CD4-positive, CD25-positive, alpha-beta regulatory T cell (primary cell): ENCODE results near the gene DHRSX. TPM values are rescaled to one million over a fixed set of nuclear protein-coding genes. Genes with fewer than 3 reads are reported as not detected.
"Not testable (repeated sequence)": the region's sequence is repeated elsewhere in the genome, so short reads cannot be mapped to it uniquely, and the experiment has no call there.

Experiments used
- ATAC-seq, 2 donors: fragments of 150-1000 bp; cut with Tn5 transposase; one replicate each; pipeline ENCODE4 v1.10.0; 2021; ENCODE audit warnings: low read depth in 2 of 2, moderate number of reproducible peaks in 2 of 2, moderate library complexity in 1 of 2
- DNase-seq, 3 donors: peaks; one replicate each; pipeline versions ENCODE4 v3.0.0 to v3.0.0-alpha.2; 2012 to 2022; ENCODE audit warnings: mixed read lengths in 1 of 3
- H3K27ac ChIP-seq: one replicate; pipeline ENCODE4 v1.7.0; 2013; ENCODE audit warnings: mild to moderate bottlenecking, low read length; ENCODE audit not compliant: insufficient read depth, poor library complexity, severe bottlenecking
- H3K27me3 ChIP-seq: one replicate; pipeline ENCODE4 v1.7.0; 2013; ENCODE audit warnings: low read length; ENCODE audit not compliant: control insufficient read depth, insufficient read depth
- H3K36me3 ChIP-seq: one replicate; pipeline ENCODE4 v1.7.0; 2013; ENCODE audit warnings: mild to moderate bottlenecking, low read length, moderate library complexity; ENCODE audit not compliant: control insufficient read depth, insufficient read depth
- H3K4me1 ChIP-seq: 2 replicates; pipeline ENCODE4 v1.7.0; 2013; ENCODE audit warnings: mild to moderate bottlenecking, low read length; ENCODE audit not compliant: insufficient read depth, control insufficient read depth, poor library complexity, severe bottlenecking
- H3K4me3 ChIP-seq: one replicate; pipeline ENCODE4 v1.7.0; 2013; ENCODE audit warnings: low read depth, mild to moderate bottlenecking, low read length, moderate library complexity
- H3K9me3 ChIP-seq, 2 experiments: 1 replicate in 1 of 2; 2 replicates in 1 of 2; pipeline ENCODE4 v1.7.0; 2013; ENCODE audit warnings: low read length in 2 of 2, mild to moderate bottlenecking in 1 of 2, moderate library complexity in 1 of 2; ENCODE audit not compliant: control insufficient read depth in 2 of 2
- H3K27ac Mint-ChIP-seq, 3 donors: one replicate each; pipeline ENCODE4 v1.8.0; 2020 to 2022; ENCODE audit warnings: mild to moderate bottlenecking in 3 of 3, mixed read lengths in 3 of 3, moderate library complexity in 2 of 3
- H3K27me3 Mint-ChIP-seq: one replicate; pipeline ENCODE4 v1.8.0; 2022; ENCODE audit warnings: mild to moderate bottlenecking, mixed read lengths
- H3K36me3 Mint-ChIP-seq: one replicate; pipeline ENCODE4 v1.8.0; 2020; ENCODE audit warnings: mixed read lengths
- H3K4me1 Mint-ChIP-seq, 4 donors: one replicate each; pipeline ENCODE4 v1.8.0; 2020 to 2022; ENCODE audit warnings: mixed read lengths in 4 of 4, mild to moderate bottlenecking in 1 of 4
- H3K4me3 Mint-ChIP-seq, 4 donors: one replicate each; pipeline ENCODE4 v1.8.0; 2020 to 2022; ENCODE audit warnings: mild to moderate bottlenecking in 4 of 4, mixed read lengths in 4 of 4, moderate library complexity in 3 of 4
- H3K9me3 Mint-ChIP-seq, 7 donors: one replicate each; pipeline ENCODE4 v1.8.0; 2020 to 2022; ENCODE audit warnings: mixed read lengths in 7 of 7, mild to moderate bottlenecking in 3 of 7, moderate library complexity in 2 of 7
- polyA plus RNA-seq, 4 donors: library from polyadenylated mRNA; unstranded; fragments of 300-500 nt; fragmentation: Illumina TruSeq; gene quantifications; one replicate each; pipeline ENCODE4 v1.2.3, GENCODE V29; 2021
- total RNA-seq: library from RNA; stranded (reverse); gene quantifications from one replicate; pipeline ENCODE4 v1.2.3, GENCODE V29; 2022

The DHRSX gene
- total and polyA plus RNA-seq, 5 donors from 2014 or later = 16.5 to 21.8 (median 18.4) TPM

DNA sequence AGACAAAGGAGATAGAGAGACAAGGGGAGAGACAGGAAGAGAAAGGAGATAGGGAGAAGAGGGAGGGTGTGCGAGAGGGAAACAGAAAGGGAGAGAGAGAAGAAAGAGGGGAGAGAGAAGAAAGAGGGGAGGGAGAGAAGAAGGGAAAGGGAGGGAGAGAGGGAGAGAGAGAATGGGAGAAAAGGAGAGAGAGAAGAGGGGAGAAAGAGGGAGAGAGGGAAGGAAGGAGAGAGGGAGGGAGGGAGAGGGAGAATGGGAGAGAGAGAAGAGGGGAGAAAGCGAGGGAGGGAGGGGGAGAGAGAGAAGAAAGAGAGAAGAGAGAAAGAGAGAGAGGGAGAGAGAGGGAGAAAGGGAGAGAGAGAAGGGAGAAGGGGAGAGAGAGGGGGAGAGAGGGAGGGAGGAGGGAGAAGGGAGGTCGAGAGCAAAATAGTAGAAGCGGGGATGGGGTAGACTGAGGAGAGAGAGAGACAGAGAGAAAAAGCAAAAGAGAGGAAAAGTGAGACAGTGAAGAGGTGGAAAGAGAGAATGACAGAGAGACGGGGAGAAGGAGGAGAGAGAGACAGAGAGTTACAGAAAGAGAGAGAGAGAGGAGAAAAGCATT lies 218.2 kb downstream of the DHRSX start:
- H3K36me3 Mint-ChIP-seq = peaks cover 32% of the 10 kb centered on the region
- no peaks in the 10 kb centered on the region for H3K4me1 ChIP-seq
- DNase-seq (no peak), ATAC-seq (no peak)
- no peak overlapping the region for H3K27ac ChIP-seq
- peaks cover 3 to 10% (median 7%) of the 10 kb centered on the region in 4 donors for H3K4me1 Mint-ChIP-seq
- no peaks in the 10 kb centered on the region for H3K9me3 ChIP-seq
- H3K27ac Mint-ChIP-seq = no peak overlapping the region
- peaks cover 0 to 2% (median 0%) of the 10 kb centered on the region in 7 donors for H3K9me3 Mint-ChIP-seq
- H3K4me3 ChIP-seq = no peak overlapping the region
- no peak overlapping the region for H3K4me3 Mint-ChIP-seq
- H3K27me3 ChIP-seq = no peaks in the 10 kb centered on the region
- no peaks in the 10 kb centered on the region for H3K36me3 ChIP-seq
- H3K27me3 Mint-ChIP-seq = no peaks in the 10 kb centered on the region

DNA sequence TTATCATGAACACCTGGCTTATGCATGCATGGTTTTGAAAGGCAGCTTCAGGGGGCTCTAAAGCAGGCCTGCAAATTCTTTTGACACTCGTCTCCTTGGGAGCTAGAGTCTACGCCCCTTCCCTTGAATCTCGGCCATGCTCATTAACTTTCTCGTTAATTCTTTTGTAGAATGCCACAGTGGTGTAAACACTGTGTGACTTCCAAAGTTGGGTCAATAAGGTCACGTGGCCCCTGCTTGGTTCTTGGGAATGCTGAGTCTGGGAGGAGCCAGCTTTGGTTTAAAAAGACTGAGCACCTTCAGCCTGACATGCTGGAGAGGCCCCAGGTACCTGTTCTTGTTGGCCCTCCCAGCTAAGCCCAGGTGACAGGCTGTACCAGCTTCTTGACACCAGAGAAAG lies 228.4 kb downstream of the DHRSX start:
- peaks cover 24% of the 10 kb centered on the region for H3K36me3 Mint-ChIP-seq
- Histone ChIP-seq H3K9me3 (no peaks in the 10 kb centered on the region), H3K4me1 (no peaks in the 10 kb centered on the region), H3K4me3 (no peak overlapping the region), H3K36me3 (no peaks in the 10 kb centered on the region), H3K27me3 (no peaks in the 10 kb centered on the region), H3K27ac (no peak overlapping the region)
- no peak for ATAC-seq
- H3K4me1 Mint-ChIP-seq = no peaks in the 10 kb centered on the region
- no peaks in the 10 kb centered on the region for H3K27me3 Mint-ChIP-seq
- H3K9me3 Mint-ChIP-seq = peaks cover 0 to 2% (median 0%) of the 10 kb centered on the region in 7 donors
- H3K27ac Mint-ChIP-seq = no peak overlapping the region
- DNase-seq = no peak
- H3K4me3 Mint-ChIP-seq = no peak overlapping the region

- not testable (repeated sequence) for DNase-seq, ATAC-seq, H3K4me3 Mint-ChIP-seq, H3K27me3 ChIP-seq, H3K4me1 Mint-ChIP-seq, H3K27ac ChIP-seq, H3K27me3 Mint-ChIP-seq, H3K4me1 ChIP-seq, H3K9me3 Mint-ChIP-seq, H3K4me3 ChIP-seq, H3K9me3 ChIP-seq, H3K36me3 ChIP-seq
- H3K27ac Mint-ChIP-seq = peak overlapping the region in 1 of 3 donors; percentile 1
- H3K36me3 Mint-ChIP-seq = peaks cover 30% of the 10 kb centered on the region
Measured at GRCh38 chrX:2271595-2271994, 229.2 kb downstream of the DHRSX start.

DNA sequence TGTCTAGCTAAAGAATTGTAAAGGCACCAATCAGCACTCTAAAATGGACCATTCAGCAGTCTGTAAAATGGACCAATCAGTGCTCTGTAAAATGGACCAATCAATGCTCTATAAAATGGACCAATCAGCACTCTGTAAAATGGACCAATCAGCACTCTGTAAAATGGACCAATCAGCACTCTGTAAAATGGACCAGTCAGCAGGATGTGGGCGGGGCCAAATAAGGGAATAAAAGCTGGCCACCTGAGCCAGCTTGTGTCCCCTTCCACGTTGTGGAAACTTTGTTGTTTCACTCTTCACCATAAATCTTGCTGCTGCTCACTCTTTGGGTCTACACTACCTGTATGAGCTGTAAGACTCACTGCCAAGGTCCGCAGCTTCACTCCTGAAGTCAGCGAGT lies 230.0 kb downstream of the DHRSX start:
- not testable (repeated sequence) for H3K4me3 Mint-ChIP-seq, ATAC-seq, H3K27me3 Mint-ChIP-seq, H3K27ac ChIP-seq, H3K36me3 ChIP-seq, H3K4me3 ChIP-seq, H3K4me1 ChIP-seq, H3K9me3 Mint-ChIP-seq, DNase-seq, H3K4me1 Mint-ChIP-seq, H3K27ac Mint-ChIP-seq, H3K9me3 ChIP-seq, H3K27me3 ChIP-seq
- peaks cover 29% of the 10 kb centered on the region for H3K36me3 Mint-ChIP-seq

GRCh38 chrX:2267890-2268289 lies 232.9 kb downstream of the DHRSX start:
- H3K4me3 Mint-ChIP-seq = no peak overlapping the region
- no peak overlapping the region for H3K27ac Mint-ChIP-seq
- H3K36me3 ChIP-seq = peaks cover 3% of the 10 kb centered on the region
- ATAC-seq = no peak
- peaks cover 38% of the 10 kb centered on the region for H3K36me3 Mint-ChIP-seq
- peaks cover 0 to 2% (median 0%) of the 10 kb centered on the region in 7 donors for H3K9me3 Mint-ChIP-seq
- H3K4me1 ChIP-seq = no peaks in the 10 kb centered on the region
- DNase-seq = no peak
- no peak overlapping the region for H3K27ac ChIP-seq
- no peak overlapping the region for H3K4me3 ChIP-seq
- H3K4me1 Mint-ChIP-seq = peaks cover 0 to 3% (median 0%) of the 10 kb centered on the region in 4 donors
- no peaks in the 10 kb centered on the region for H3K27me3 Mint-ChIP-seq
- no peaks in the 10 kb centered on the region for H3K27me3 ChIP-seq
- H3K9me3 ChIP-seq = no peaks in the 10 kb centered on the region

DNA sequence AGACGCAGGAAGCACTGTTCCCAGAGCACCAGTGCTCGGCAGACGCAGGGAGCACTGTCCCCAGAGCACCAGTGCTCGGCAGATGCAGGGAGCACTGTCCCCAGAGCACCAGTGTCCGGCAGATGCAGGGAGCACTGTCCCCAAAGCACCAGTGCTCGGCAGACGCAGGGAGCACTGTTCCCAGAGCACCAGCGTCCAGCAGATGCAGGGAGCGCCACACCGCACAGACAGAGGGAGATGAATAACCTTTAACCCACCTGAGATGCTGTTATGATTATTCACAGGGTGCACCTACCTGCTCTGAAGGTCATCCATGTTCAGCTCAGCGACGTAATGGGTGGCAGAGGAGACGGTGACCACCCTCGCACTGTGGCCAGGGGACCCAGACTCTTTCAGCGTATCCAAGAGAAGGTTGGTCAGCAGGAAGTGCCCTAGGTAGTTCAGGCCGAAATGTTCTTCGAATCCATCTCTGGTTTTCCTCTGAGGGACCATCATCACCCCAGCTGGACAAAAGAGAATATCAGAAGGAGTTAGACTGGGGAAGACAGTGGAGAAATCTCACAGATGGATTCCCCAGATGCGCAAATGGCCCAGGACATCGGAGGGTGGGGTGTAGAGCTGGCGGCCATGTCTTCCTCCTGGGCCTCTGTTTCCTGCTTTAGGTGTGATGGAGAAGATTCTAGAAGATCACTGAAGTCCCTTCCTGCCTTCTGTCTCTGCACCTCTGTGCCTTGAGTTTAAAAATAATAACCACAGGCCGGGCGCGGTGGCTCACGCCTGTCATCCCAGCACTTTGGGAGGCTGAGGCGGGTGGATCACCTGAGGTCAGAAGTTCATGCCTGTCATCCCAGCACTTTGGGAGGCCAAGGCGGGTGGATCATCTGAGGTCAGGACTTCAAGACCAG lies 234.1 kb downstream of the DHRSX start:
- peaks cover 3% of the 10 kb centered on the region for H3K36me3 ChIP-seq
- H3K27ac ChIP-seq = no peak overlapping the region
- H3K9me3 ChIP-seq = no peaks in the 10 kb centered on the region
- Mint-ChIP-seq H3K9me3 (peaks cover 0 to 2% (median 0%) of the 10 kb centered on the region in 7 donors), H3K36me3 (peaks cover 40% of the 10 kb centered on the region), H3K4me3 (peak overlapping the region in 1 of 4 donors; percentile 35), H3K27me3 (no peaks in the 10 kb centered on the region), H3K4me1 (peaks cover 0 to 9% (median 0%) of the 10 kb centered on the region in 4 donors), H3K27ac (peak overlapping the region in 1 of 3 donors; percentile 44)
- H3K4me3 ChIP-seq = no peak overlapping the region
- ATAC-seq = no peak
- DNase-seq = no peak
- no peaks in the 10 kb centered on the region for H3K4me1 ChIP-seq
- no peaks in the 10 kb centered on the region for H3K27me3 ChIP-seq

GRCh38 chrX:2265658-2266444 lies 234.9 kb downstream of the DHRSX start:
- not testable (repeated sequence) for H3K4me1 Mint-ChIP-seq, H3K4me3 Mint-ChIP-seq, H3K4me1 ChIP-seq, H3K27ac ChIP-seq, H3K27ac Mint-ChIP-seq, H3K4me3 ChIP-seq, ATAC-seq, H3K9me3 Mint-ChIP-seq, H3K36me3 ChIP-seq, H3K27me3 Mint-ChIP-seq, H3K27me3 ChIP-seq, H3K9me3 ChIP-seq
- DNase-seq = peak in 1 of 3 donors; percentile 18
- H3K36me3 Mint-ChIP-seq = peaks cover 38% of the 10 kb centered on the region
